ENCODE results near the gene FAM20C.
"Not testable (repeated sequence)": the region's sequence is repeated elsewhere in the genome, so short reads cannot be mapped to it uniquely, and the experiment has no call there.

The FAM20C gene

GRCh38 chr7:192701-193480 lies 520 bp downstream of the FAM20C start:
- DNase-seq (ENCODE audit: low spot score): peak; percentile 30

- DNase-seq (ENCODE audit: low spot score): no peak
Measured at GRCh38 chr7:193481-194251, 1.3 kb downstream of the FAM20C start.

GRCh38 chr7:194252-195009 lies 2.1 kb downstream of the FAM20C start:
- DNase-seq (ENCODE audit: low spot score): peak; percentile 72

DNA sequence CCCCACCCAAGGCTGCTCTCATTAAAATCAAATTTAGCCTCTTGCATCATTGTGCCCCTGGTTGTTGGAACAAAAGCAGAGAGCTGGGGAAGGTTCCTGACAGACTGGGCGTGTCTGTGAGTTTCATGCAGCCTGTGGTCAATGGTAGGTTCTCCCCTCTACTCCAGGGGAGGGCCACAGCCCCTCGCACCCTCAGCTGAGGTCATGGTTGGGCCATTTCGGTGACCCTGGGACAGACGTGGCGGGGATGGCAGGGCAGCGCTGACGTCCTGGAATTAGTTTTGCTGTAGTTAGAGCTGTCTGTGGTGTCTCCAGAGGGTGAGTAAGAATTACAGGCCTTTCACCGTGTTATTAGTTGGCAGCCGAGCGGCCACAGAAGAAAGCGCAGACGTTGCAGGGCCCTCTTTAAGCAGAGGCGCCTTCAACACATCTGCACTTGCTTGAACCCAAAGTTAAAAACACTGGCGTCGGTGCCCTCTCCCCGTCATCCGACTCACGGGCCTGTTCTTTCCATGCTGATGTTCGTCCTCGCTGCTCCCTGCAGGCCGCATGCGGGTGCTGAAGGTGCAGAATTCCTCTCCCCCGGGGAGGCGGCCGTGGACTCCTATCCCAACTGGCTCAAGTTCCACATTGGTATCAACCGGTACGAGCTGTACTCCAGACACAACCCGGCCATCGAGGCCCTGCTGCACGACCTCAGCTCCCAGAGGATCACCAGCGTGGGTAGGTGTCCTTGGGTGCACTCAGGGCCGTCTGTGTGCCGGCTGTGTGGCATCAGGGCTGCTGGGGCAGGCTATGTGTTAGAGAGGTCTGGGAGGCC lies 2.8 kb downstream of the FAM20C start:
- peak; percentile 60 for DNase-seq (ENCODE audit: low spot score)

GRCh38 chr7:195830-196128 lies 3.4 kb downstream of the FAM20C start:
- no peak for DNase-seq (ENCODE audit: low spot score)

DNA sequence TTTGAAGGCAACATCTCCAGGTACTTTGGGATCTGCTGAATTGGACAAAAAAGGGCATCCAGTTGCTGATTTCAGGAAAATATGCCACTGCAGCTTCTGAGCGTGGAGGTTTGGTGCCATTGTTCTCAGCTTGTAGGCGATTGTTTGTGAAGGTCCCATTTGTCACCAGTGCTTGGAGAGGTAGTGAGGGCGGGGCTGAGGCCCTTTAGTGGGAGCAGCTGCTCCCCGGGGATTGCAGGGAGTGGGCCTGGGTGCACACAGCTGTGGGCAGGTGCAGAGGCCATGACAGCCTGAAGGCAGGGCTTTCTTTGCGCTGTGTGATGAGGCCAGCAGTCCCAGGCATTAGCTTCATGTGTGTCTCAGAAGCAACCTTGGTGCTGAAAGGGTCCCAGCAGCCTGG lies 3.9 kb downstream of the FAM20C start:
- DNase-seq (ENCODE audit: low spot score): no peak

GRCh38 chr7:196778-197321 lies 4.5 kb downstream of the FAM20C start:
- no peak for DNase-seq (ENCODE audit: low spot score)

- no peak for DNase-seq (ENCODE audit: low spot score)
Measured at GRCh38 chr7:197413-198335, 5.3 kb downstream of the FAM20C start.

- no peak for DNase-seq (ENCODE audit: low spot score)
Measured at GRCh38 chr7:199483-200249, 7.3 kb downstream of the FAM20C start.

- DNase-seq (ENCODE audit: low spot score): no peak
Measured at GRCh38 chr7:200290-200689, 7.9 kb downstream of the FAM20C start.

DNA sequence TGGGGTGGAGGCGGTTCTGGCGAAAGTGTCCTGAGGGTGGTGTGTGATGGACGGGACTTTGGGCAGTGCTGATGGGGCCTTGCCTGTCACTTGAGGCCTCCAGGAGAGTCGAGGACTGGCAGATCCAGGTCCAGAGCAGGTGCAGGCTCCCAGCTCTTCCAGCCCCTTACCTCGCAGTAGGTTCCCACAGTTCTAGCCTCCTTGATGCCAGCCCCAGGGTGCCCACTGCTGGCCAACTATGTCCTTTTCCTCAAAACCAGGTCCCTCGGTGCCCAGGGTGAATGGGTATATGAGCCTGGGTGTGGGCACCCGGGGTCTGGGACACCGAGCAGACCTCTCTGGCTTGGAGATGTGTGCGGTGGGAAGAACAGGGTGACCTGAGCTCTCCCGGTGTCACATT lies 8.3 kb downstream of the FAM20C start:
- no peak for DNase-seq (ENCODE audit: low spot score)

DNA sequence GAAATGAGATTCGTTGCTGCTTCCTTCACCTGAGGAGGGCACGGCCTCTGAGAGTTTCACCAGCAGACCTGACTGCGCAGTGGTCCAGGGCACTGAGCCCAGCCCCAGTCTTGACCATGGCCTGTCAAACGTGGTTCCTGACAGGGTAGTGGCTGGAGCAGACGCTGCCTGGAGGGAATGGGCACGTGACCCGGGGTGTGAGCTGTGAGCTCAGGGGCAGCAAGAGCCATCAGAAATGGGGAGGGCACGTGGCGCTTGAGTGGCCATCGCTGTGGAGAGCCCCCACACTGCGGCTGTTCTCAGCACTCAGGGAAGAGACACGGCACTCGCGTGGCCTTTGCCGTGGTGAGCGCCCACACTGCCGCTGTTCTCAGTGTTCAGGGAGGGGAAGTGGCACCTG lies 12.0 kb downstream of the FAM20C start:
- no peak for DNase-seq (ENCODE audit: low spot score)

GRCh38 chr7:205115-206010 lies 13.0 kb downstream of the FAM20C start:
- DNase-seq (ENCODE audit: low spot score): no peak

DNA sequence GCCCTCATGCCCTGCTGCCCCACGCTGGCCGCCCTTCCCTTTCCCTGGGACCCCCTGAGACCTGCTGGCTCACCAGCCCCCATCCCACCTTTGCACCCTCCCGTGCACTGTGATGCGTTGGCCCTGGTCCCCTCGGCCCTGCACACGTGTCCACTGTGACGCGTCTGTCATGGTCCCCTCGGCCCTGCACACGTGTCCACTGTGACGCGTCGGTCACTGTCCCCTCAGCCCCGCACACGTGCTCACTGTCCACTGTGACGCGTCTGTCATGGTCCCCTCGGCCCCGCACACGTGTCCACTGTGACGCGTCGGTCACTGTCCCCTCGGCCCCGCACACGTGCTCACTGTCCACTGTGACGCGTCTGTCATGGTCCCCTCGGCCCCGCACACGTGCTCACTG lies 14.0 kb downstream of the FAM20C start:
- DNase-seq (ENCODE audit: low spot score): not testable (repeated sequence)

DNA sequence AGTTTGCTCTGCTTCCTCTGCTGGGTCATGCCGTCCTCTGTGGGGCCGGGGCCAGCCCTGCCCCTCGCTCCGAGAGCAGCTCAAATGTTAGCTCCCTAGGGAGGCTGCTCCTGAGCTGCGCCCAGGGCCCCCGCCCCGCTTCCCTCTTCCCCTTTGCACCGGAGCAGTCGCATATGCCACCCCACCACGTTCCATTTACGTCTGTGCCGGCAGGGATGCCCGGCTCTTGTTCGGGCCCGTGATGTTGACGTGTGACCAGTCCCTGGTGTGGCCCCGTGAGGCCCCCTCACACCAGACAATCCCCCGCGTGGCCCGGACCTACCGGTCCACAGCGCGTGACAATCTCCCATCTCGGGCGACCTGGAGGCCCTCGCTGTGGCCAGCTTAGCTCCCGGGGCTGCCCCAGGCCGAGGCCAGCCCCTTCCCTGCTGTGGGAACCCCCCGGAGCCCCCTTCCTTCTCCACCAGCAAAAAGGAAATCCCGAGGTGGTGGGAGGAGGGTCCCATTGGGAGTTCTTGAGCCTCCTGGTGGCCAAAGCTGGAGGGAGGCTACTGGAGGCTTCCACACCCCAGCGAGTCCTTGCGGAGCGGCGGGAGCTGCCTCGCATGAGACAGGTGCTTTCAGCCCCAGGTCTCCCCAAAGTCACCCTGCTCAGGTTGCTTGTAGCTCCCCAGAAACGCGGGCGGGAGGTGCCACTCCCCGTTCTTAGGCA lies 15.2 kb downstream of the FAM20C start:
- no peak for DNase-seq (ENCODE audit: low spot score)

DNA sequence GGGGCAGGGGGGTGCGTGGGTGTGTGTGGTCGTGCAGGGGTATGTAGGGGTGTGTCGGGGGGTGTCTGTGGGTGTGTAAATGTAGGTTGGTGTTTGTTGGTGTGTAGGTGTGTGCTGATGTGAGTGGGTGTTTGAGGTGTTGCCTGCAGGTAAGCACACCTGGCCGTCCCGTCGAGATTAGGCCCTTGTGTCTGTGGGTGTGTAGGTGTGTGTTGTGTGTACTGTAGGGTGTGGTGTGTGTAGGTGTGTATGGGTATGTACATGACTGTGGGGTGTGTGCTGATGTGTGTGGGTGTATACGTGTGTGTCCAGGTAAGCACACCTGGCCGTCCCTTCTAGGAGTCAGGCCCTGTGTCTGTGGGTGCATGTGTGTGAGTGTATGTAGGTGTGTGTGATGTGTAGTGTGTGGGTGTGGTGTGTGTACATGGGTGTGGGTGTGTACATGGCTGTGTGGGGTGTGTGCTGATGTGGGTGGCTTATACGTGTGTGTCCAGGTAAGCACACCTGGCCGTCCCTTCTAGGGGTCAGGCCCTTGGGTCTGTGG lies 15.8 kb downstream of the FAM20C start:
- no peak for DNase-seq (ENCODE audit: low spot score)

GRCh38 chr7:208816-209215 lies 16.4 kb downstream of the FAM20C start:
- DNase-seq (ENCODE audit: low spot score): no peak

GRCh38 chr7:209416-209815 lies 17.0 kb downstream of the FAM20C start:
- DNase-seq (ENCODE audit: low spot score): no peak
